ENCODE data around the gene GJD3. TPM values are rescaled to one million over a fixed set of nuclear protein-coding genes. Genes with fewer than 3 reads are reported as not detected.
"Not testable (repeated sequence)": the region's sequence is repeated elsewhere in the genome, so short reads cannot be mapped to it uniquely, and the experiment has no call there.

Gene GJD3
- total and polyA plus RNA-seq, 5 donors = 0.27 to 1.4 (median 0.80) TPM

- ATAC-seq; DNase-seq; intact Hi-C loops (cut with DNase I); H3K27ac ChIP-seq (ENCODE audit: low read length); H3K4me3 ChIP-seq (ENCODE audit: low read length); H3K27me3 ChIP-seq (ENCODE audit: control insufficient read depth, insufficient read depth); H3K4me1 ChIP-seq (ENCODE audit: control insufficient read depth, insufficient read depth, low read length); H3K9me3 ChIP-seq (ENCODE audit: control insufficient read depth, low read length): not testable (repeated sequence)
- 96% methylated on average over 3 of the region's 3 CpGs for WGBS
These were observed 22.0 kb upstream of the GJD3 start for GRCh38 chr17:40386555-40386954.

DNA sequence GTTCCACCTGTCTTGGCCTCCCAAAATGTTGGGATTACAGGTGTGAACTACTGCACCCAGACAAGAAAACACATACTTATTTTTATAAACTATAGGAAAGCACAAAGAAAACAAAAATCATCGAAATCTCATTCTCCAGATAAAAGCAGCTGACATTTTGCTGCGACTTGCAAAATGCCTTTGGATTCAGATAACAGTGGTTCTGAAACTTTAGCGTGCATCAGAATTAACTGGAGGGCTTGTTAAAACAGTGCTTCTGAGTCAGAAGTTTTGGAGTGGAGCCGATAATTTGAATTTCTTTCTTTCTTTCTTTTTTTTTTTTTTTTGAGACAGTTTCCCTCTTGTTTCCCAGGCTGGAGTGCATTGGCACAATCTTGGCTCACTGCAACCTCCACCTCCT is 17.7 kb upstream of the GJD3 start:
- intact Hi-C loops (cut with DNase I) = no loop called here
- no peak overlapping the region for H3K4me3 ChIP-seq (ENCODE audit: low read length)
- ATAC-seq = no peak
- no peak overlapping the region for H3K27ac ChIP-seq (ENCODE audit: low read length)
- 77% methylated on average over 4 of the region's 4 CpGs for WGBS
- no peaks in the 10 kb centered on the region for H3K4me1 ChIP-seq (ENCODE audit: control insufficient read depth, insufficient read depth, low read length)
- DNase-seq = no peak
- H3K9me3 ChIP-seq (ENCODE audit: control insufficient read depth, low read length) = no peaks in the 10 kb centered on the region
- H3K27me3 ChIP-seq (ENCODE audit: control insufficient read depth, insufficient read depth) = no peaks in the 10 kb centered on the region

GRCh38 chr17:40378966-40379365 is 14.4 kb upstream of the GJD3 start:
- no peaks in the 10 kb centered on the region for H3K4me1 ChIP-seq (ENCODE audit: control insufficient read depth, insufficient read depth, low read length)
- intact Hi-C loops (cut with DNase I) = no loop called here
- no peaks in the 10 kb centered on the region for H3K9me3 ChIP-seq (ENCODE audit: control insufficient read depth, low read length)
- no peaks in the 10 kb centered on the region for H3K27me3 ChIP-seq (ENCODE audit: control insufficient read depth, insufficient read depth)
- no peak overlapping the region for H3K27ac ChIP-seq (ENCODE audit: low read length)
- DNase-seq (no peak), ATAC-seq (no peak)
- WGBS = 88% methylated on average over 7 of the region's 7 CpGs
- no peak overlapping the region for H3K4me3 ChIP-seq (ENCODE audit: low read length)

- ATAC-seq = no peak
- intact Hi-C loops (cut with DNase I) = no loop called here
These were observed 13.3 kb upstream of the GJD3 start for GRCh38 chr17:40377832-40378231.

GRCh38 chr17:40376541-40376940 is 12.0 kb upstream of the GJD3 start:
- H3K4me1 ChIP-seq (ENCODE audit: control insufficient read depth, insufficient read depth, low read length); H3K27ac ChIP-seq (ENCODE audit: low read length); H3K9me3 ChIP-seq (ENCODE audit: control insufficient read depth, low read length); ATAC-seq; DNase-seq; H3K4me3 ChIP-seq (ENCODE audit: low read length); H3K27me3 ChIP-seq (ENCODE audit: control insufficient read depth, insufficient read depth); intact Hi-C loops (cut with DNase I): not testable (repeated sequence)
- WGBS = 84% methylated on average over 6 of the region's 6 CpGs

More at GRCh38 chr17:40377832-40378231, 13.3 kb upstream of the GJD3 start:
- H3K27ac ChIP-seq (ENCODE audit: low read length) = no peak overlapping the region
- no peaks in the 10 kb centered on the region for H3K27me3 ChIP-seq (ENCODE audit: control insufficient read depth, insufficient read depth)
- DNase-seq = no peak
- no peak overlapping the region for H3K4me3 ChIP-seq (ENCODE audit: low read length)
- WGBS = 91% methylated on average over 13 of the region's 13 CpGs
- no peaks in the 10 kb centered on the region for H3K9me3 ChIP-seq (ENCODE audit: control insufficient read depth, low read length)
- no peaks in the 10 kb centered on the region for H3K4me1 ChIP-seq (ENCODE audit: control insufficient read depth, insufficient read depth, low read length)

DNA sequence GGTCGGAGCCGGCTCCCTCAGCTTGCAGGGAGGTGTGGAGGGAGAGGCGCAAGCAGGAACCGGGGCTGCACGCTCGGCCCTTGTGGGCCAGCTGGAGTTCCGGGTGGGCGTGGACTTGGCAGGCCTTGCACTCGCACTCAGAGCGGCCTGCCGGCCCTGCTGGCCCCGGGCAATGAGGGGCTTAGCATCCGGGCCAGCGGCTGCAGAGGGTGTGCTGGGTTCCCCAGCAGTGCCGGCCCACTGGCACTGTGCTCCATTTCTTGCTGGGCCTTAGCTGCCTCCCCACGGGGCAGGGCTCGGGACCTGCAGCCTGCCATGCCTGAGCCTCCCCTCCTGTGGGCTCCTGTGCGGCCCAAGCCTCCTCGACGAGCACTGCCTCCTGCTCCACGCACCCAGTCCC is 11.2 kb upstream of the GJD3 start:
- DNase-seq; H3K27me3 ChIP-seq (ENCODE audit: control insufficient read depth, insufficient read depth); H3K27ac ChIP-seq (ENCODE audit: low read length); H3K4me1 ChIP-seq (ENCODE audit: control insufficient read depth, insufficient read depth, low read length); intact Hi-C loops (cut with DNase I); ATAC-seq; H3K4me3 ChIP-seq (ENCODE audit: low read length); H3K9me3 ChIP-seq (ENCODE audit: control insufficient read depth, low read length): not testable (repeated sequence)
- WGBS = 92% methylated on average over 21 of the region's 21 CpGs

DNA sequence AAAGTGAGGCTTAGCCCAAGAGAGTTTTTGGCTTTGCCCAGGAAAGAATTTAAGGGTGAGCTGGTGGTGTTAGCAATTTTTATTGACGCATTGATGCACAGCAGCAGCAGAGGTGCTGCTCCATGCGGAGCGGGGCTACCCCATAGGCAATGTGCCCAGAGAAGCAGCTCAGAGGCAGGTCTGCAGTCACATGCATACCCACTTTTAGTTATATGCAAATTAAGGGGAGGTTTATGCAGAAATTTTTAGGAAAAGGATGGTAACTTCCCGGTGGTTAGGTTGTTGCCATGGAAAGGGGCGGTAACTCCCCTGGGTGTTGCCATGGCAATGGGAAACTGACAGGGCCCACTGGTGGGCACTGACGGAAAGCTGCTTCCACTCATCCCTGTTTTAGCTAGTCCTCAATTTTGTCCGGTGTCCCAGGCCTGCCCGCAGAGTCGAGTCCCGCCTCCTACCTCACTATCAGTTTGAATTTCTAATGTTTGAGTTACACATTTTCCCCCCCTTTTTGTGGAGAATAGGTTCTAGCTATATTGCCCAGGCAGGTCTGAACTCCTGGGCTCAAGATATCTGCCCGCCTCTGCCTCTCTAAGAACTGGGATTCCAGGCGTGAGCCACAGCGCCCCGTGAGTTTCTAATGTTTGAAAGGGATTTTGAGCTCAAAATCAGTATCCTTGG is 10.4 kb upstream of the GJD3 start:
- ATAC-seq (no peak), DNase-seq (no peak)
- Histone ChIP-seq H3K4me3 (ENCODE audit: low read length) (no peak overlapping the region), H3K27ac (ENCODE audit: low read length) (no peak overlapping the region), H3K9me3 (ENCODE audit: control insufficient read depth, low read length) (no peaks in the 10 kb centered on the region), H3K4me1 (ENCODE audit: control insufficient read depth, insufficient read depth, low read length) (no peaks in the 10 kb centered on the region), H3K27me3 (ENCODE audit: control insufficient read depth, insufficient read depth) (no peaks in the 10 kb centered on the region)
- 87% methylated on average over 14 of the region's 14 CpGs for WGBS
- intact Hi-C loops (cut with DNase I) = no loop called here

- H3K9me3 ChIP-seq (ENCODE audit: control insufficient read depth, low read length) = no peaks in the 10 kb centered on the region
- H3K4me3 ChIP-seq (ENCODE audit: low read length) = no peak overlapping the region
- no peak for ATAC-seq
- H3K27ac ChIP-seq (ENCODE audit: low read length) = no peak overlapping the region
- WGBS = 90% methylated on average over 8 of the region's 8 CpGs
- H3K27me3 ChIP-seq (ENCODE audit: control insufficient read depth, insufficient read depth) = no peaks in the 10 kb centered on the region
- intact Hi-C loops (cut with DNase I) = no loop called here
- no peak for DNase-seq
- no peaks in the 10 kb centered on the region for H3K4me1 ChIP-seq (ENCODE audit: control insufficient read depth, insufficient read depth, low read length)
These were observed 9.5 kb upstream of the GJD3 start for GRCh38 chr17:40373999-40374398.

DNA sequence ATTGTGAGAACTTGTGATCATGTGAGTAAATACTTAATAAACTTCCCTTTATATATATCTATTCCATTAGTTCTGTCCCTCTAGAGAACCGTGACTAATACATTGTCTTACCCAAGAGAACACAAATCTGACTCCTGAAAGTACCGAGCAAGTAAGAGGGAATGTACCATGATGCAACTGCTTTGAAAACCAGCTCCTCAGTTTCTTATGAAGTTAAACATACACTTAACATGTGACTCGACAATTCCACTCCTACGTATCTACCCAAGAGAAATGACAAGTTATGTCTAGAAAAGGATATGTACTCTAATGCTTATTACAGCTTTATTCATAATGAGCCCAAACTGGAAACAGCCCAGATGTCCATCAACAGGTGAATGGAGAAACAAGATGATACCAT is 8.8 kb upstream of the GJD3 start:
- 82% methylated on average over 4 of the region's 4 CpGs for WGBS
- intact Hi-C loops (cut with DNase I) = no loop called here

GRCh38 chr17:40372644-40373043 is 8.1 kb upstream of the GJD3 start:
- 56% methylated on average over 4 of the region's 4 CpGs for WGBS
- ATAC-seq = not testable (repeated sequence)

More for the DNA sequence above, 8.8 kb upstream of the GJD3 start:
- ATAC-seq (no peak), DNase-seq (no peak)
- Histone ChIP-seq H3K4me3 (ENCODE audit: low read length) (no peak overlapping the region), H3K27me3 (ENCODE audit: control insufficient read depth, insufficient read depth) (no peaks in the 10 kb centered on the region), H3K9me3 (ENCODE audit: control insufficient read depth, low read length) (no peaks in the 10 kb centered on the region), H3K27ac (ENCODE audit: low read length) (no peak overlapping the region), H3K4me1 (ENCODE audit: control insufficient read depth, insufficient read depth, low read length) (no peaks in the 10 kb centered on the region)

DNA sequence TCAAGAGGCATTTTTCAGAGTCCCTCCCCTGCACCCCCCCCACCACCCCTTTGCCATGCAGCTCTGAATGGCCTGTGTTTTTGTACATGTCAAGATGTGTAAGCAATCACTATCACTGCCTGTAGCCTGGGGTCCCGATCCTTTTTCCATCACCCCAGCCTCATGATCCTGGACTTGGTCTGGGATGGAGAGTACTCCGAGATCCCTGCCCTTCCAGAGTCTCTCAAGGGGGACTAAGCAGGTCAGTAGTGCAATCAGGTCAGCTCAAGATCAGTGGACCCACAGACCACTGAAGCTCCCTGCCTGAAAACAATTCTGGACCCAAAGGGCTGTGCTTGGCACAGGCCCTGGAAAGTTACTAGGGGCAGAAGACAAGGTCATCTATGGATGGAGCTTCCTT is 7.5 kb upstream of the GJD3 start:
- Histone ChIP-seq H3K9me3 (ENCODE audit: control insufficient read depth, low read length) (no peaks in the 10 kb centered on the region), H3K4me1 (ENCODE audit: control insufficient read depth, insufficient read depth, low read length) (no peaks in the 10 kb centered on the region), H3K27ac (ENCODE audit: low read length) (no peak overlapping the region), H3K27me3 (ENCODE audit: control insufficient read depth, insufficient read depth) (no peaks in the 10 kb centered on the region), H3K4me3 (ENCODE audit: low read length) (no peak overlapping the region)
- 99% methylated on average over 2 of the region's 2 CpGs for WGBS
- ATAC-seq (no peak), DNase-seq (peak in 1 of 3 donors; percentile 35)
- intact Hi-C loops (cut with DNase I) = no loop called here

More at GRCh38 chr17:40372644-40373043, 8.1 kb upstream of the GJD3 start:
- H3K9me3 ChIP-seq (ENCODE audit: control insufficient read depth, low read length); H3K27ac ChIP-seq (ENCODE audit: low read length); H3K4me1 ChIP-seq (ENCODE audit: control insufficient read depth, insufficient read depth, low read length); H3K27me3 ChIP-seq (ENCODE audit: control insufficient read depth, insufficient read depth); intact Hi-C loops (cut with DNase I); H3K4me3 ChIP-seq (ENCODE audit: low read length): not testable (repeated sequence)
- DNase-seq = peak in 1 of 3 donors; percentile 2
